Endodermal cell (in vitro differentiated cells): ENCODE results near the gene PLAU. TPM values are rescaled to one million over a fixed set of nuclear protein-coding genes. Genes with fewer than 3 reads are reported as not detected.

Experiments used
- DNase-seq: peaks from one replicate; pipeline ENCODE4 v3.0.0-alpha.2; 2017
- H3K27ac ChIP-seq: 2 replicates; pipeline ENCODE4 v1.5.1; 2013; ENCODE audit warnings: mild to moderate bottlenecking, low read depth, low read length, moderate library complexity
- H3K27me3 ChIP-seq: 2 replicates; pipeline ENCODE4 v1.6.1; 2013; ENCODE audit warnings: mild to moderate bottlenecking, low read length, moderate library complexity; ENCODE audit not compliant: insufficient read depth, control insufficient read depth, poor library complexity, severe bottlenecking
- H3K36me3 ChIP-seq: 2 replicates; pipeline ENCODE4 v1.7.0; 2013; ENCODE audit warnings: mild to moderate bottlenecking, low read length, moderate library complexity; ENCODE audit not compliant: control insufficient read depth, insufficient read depth
- H3K4me1 ChIP-seq: one replicate; pipeline ENCODE4 v1.7.0; 2013; ENCODE audit warnings: low read length; ENCODE audit not compliant: control insufficient read depth, insufficient read depth
- H3K4me3 ChIP-seq: 2 replicates; pipeline ENCODE4 v1.5.1; 2013; ENCODE audit warnings: mild to moderate bottlenecking, low read length, moderate library complexity
- H3K9ac ChIP-seq: 2 replicates; pipeline ENCODE4 v1.6.1; 2013; ENCODE audit warnings: mild to moderate bottlenecking, low read length, moderate library complexity; ENCODE audit not compliant: poor library complexity, severe bottlenecking; ENCODE audit errors: extremely low read depth
- H3K9me3 ChIP-seq: 2 replicates; pipeline ENCODE4 v1.6.1; 2013; ENCODE audit warnings: mild to moderate bottlenecking, low read length, moderate library complexity; ENCODE audit not compliant: control insufficient read depth
- H3K27ac Mint-ChIP-seq: 2 replicates; pipeline ENCODE4 v1.8.0; 2020; ENCODE audit warnings: mixed read lengths
- H3K27me3 Mint-ChIP-seq: 2 replicates; pipeline ENCODE4 v1.8.0; 2021; ENCODE audit warnings: mild to moderate bottlenecking, mixed read lengths; ENCODE audit not compliant: insufficient read depth
- H3K36me3 Mint-ChIP-seq: 2 replicates; pipeline ENCODE4 v1.8.0; 2020; ENCODE audit warnings: low read depth, mixed read lengths
- H3K4me1 Mint-ChIP-seq: 2 replicates; pipeline ENCODE4 v1.8.0; 2020; ENCODE audit warnings: mixed read lengths
- H3K4me3 Mint-ChIP-seq: 2 replicates; pipeline ENCODE4 v1.8.0; 2020; ENCODE audit warnings: mild to moderate bottlenecking, moderate library complexity, mixed read lengths
- H3K9me3 Mint-ChIP-seq: 2 replicates; pipeline ENCODE4 v1.8.0; 2020; ENCODE audit warnings: mild to moderate bottlenecking, mixed read lengths
- WGBS, 2 experiments: methylation state at CpG; one replicate each; pipeline versions ENCODE4 v1.1.5 to v1.1.7; 2013; ENCODE audit warnings: missing lambda C conversion rate in 2 of 2, mixed read lengths in 1 of 2; ENCODE audit not compliant: insufficient coverage in 1 of 2, insufficient read length in 1 of 2; 5-methylcytosine and 5-hydroxymethylcytosine counted together
- total RNA-seq, 2 donors: library from RNA; stranded (reverse); fragmentation: NEBNext Ultra II Directional in 1 of 2; extraction: Animal tissue kit (Norgen Biotek cat#: 25700) in 1 of 2; gene quantifications; 2 replicates in 1 of 2; 3 replicates in 1 of 2; pipeline ENCODE4 v1.2.1, GENCODE V29; 2021
- TF ChIP-seq, protein P1 (sequence below): fragments of 200-600 bp; sonication (generic); conservative IDR thresholded peaks from 2 replicates; pipeline ENCODE4 v1.5.0; 2021; ENCODE audit warnings: antibody characterized with exemption, mild to moderate bottlenecking

The PLAU gene
- total RNA-seq, 2 donors from 2014 or later: 2.7 to 3.3 TPM

GRCh38 chr10:73864229-73864628 lies 46.7 kb upstream of the PLAU start:
- Mint-ChIP-seq H3K27me3 (no peaks in the 10 kb centered on the region), H3K4me1 (peaks cover 12% of the 10 kb centered on the region), H3K36me3 (peaks cover 21% of the 10 kb centered on the region), H3K9me3 (no peaks in the 10 kb centered on the region), H3K4me3 (no peak overlapping the region), H3K27ac (no peak overlapping the region)
- H3K36me3 ChIP-seq: peaks cover 30% of the 10 kb centered on the region
- no peak overlapping the region for H3K27ac ChIP-seq
- no peaks in the 10 kb centered on the region for H3K27me3 ChIP-seq
- TF ChIP-seq, protein P1, sequence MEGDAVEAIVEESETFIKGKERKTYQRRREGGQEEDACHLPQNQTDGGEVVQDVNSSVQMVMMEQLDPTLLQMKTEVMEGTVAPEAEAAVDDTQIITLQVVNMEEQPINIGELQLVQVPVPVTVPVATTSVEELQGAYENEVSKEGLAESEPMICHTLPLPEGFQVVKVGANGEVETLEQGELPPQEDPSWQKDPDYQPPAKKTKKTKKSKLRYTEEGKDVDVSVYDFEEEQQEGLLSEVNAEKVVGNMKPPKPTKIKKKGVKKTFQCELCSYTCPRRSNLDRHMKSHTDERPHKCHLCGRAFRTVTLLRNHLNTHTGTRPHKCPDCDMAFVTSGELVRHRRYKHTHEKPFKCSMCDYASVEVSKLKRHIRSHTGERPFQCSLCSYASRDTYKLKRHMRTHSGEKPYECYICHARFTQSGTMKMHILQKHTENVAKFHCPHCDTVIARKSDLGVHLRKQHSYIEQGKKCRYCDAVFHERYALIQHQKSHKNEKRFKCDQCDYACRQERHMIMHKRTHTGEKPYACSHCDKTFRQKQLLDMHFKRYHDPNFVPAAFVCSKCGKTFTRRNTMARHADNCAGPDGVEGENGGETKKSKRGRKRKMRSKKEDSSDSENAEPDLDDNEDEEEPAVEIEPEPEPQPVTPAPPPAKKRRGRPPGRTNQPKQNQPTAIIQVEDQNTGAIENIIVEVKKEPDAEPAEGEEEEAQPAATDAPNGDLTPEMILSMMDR: no peak
- H3K4me3 ChIP-seq: no peak overlapping the region
- H3K9me3 ChIP-seq: no peaks in the 10 kb centered on the region
- DNase-seq: no peak
- H3K4me1 ChIP-seq: peaks cover 13% of the 10 kb centered on the region
- 92 to 100% methylated on average over 4 of the region's 4 CpGs for WGBS, 2 experiments
- H3K9ac ChIP-seq: no peak overlapping the region

GRCh38 chr10:73865107-73865458 lies 45.8 kb upstream of the PLAU start:
- H3K4me1 ChIP-seq: peaks cover 13% of the 10 kb centered on the region
- no peaks in the 10 kb centered on the region for H3K9me3 ChIP-seq
- H3K27ac ChIP-seq: no peak overlapping the region
- no peaks in the 10 kb centered on the region for H3K27me3 Mint-ChIP-seq
- H3K9me3 Mint-ChIP-seq: no peaks in the 10 kb centered on the region
- TF ChIP-seq, protein P1: no peak
- H3K36me3 Mint-ChIP-seq: peaks cover 16% of the 10 kb centered on the region
- no peak overlapping the region for H3K27ac Mint-ChIP-seq
- no peak for DNase-seq
- peaks cover 12% of the 10 kb centered on the region for H3K4me1 Mint-ChIP-seq
- H3K4me3 Mint-ChIP-seq: no peak overlapping the region
- no peak overlapping the region for H3K4me3 ChIP-seq
- peaks cover 30% of the 10 kb centered on the region for H3K36me3 ChIP-seq
- no peak overlapping the region for H3K9ac ChIP-seq
- no peaks in the 10 kb centered on the region for H3K27me3 ChIP-seq
- WGBS, 2 experiments: 93 to 94% methylated on average over 6 to 8 of the region's 8 CpGs

- 87 to 91% methylated on average over 4 to 11 of the region's 11 CpGs for WGBS, 2 experiments
- Mint-ChIP-seq H3K27ac (no peak overlapping the region), H3K27me3 (no peaks in the 10 kb centered on the region), H3K4me1 (peaks cover 12% of the 10 kb centered on the region), H3K9me3 (no peaks in the 10 kb centered on the region), H3K4me3 (no peak overlapping the region), H3K36me3 (peaks cover 9% of the 10 kb centered on the region)
- no peak overlapping the region for H3K4me3 ChIP-seq
- H3K27me3 ChIP-seq: no peaks in the 10 kb centered on the region
- no peaks in the 10 kb centered on the region for H3K9me3 ChIP-seq
- peaks cover 31% of the 10 kb centered on the region for H3K36me3 ChIP-seq
- H3K4me1 ChIP-seq: peaks cover 13% of the 10 kb centered on the region
- H3K27ac ChIP-seq: no peak overlapping the region
- TF ChIP-seq, protein P1: no peak
- no peak overlapping the region for H3K9ac ChIP-seq
- DNase-seq: no peak
Measured at GRCh38 chr10:73865459-73866442, 45.2 kb upstream of the PLAU start.
